Stimulated activated naive CD4-positive, alpha-beta T cell (primary cell): Measurements from ENCODE around the gene TRIM67.

Source experiments
- DNase-seq, 6 experiments: peaks; one replicate each; lab custom pipeline; 2025; lab: John Stamatoyannopoulos, UW

The TRIM67 gene

GRCh38 chr1:231183639-231184590, 22.1 kb downstream of the TRIM67 start:
- no peak for DNase-seq

DNA sequence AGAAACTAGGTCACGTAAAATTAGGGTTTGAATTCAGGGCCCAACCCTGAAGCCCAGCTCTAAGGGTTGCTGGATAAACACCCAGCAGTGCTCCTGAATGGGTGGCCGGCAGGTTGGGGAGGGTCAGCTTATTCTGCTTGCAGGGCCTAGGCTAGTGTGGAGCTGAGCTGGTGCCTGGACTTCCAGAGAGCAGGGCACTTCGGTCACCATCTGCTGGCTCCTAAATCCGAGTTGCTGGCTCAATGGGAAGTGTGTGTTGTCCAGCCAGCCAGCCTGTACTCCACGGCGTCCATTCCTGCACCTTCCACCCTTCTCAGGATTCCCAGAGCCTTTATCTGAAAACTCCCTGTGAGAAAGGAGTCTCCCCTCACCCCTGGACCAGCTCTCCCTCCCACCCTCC, 23.0 kb downstream of the TRIM67 start:
- DNase-seq = no peak

- DNase-seq = no peak
These were observed 23.5 kb downstream of the TRIM67 start for GRCh38 chr1:231185391-231185790.

- no peak for DNase-seq
These were observed 24.7 kb downstream of the TRIM67 start for GRCh38 chr1:231186356-231187115.

- no peak for DNase-seq
These were observed 25.7 kb downstream of the TRIM67 start for GRCh38 chr1:231187571-231187970.

GRCh38 chr1:231188072-231188471, 26.2 kb downstream of the TRIM67 start:
- no peak for DNase-seq

- DNase-seq = no peak
These were observed 26.9 kb downstream of the TRIM67 start for GRCh38 chr1:231188768-231189167.

DNA sequence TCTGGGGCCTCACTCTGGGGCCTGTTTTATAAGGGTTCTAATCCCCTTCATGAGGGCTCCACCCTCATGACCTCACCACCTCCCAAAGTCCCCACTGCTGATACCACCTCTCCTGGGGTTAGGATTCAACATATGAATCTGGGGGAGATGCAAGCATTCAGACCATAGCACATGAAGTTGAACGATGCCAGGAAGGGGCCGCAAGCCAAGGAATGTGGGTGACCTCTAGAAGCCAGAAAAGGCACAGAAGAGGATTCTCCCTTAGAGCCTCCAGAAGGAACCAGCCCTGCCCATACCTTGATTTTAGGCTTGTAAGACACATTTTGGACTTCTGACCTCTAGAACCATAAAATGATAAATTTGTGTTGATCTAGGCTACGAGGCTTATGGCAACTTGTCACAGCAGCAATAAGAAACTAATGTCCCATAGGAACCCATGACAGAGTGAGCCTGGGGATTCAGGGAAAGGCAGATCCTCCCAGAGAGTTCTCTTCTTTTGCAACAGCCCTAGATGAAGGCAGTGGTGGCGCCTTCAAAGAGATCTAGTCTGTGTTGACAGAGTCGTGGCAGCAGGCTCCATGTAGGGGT, 27.9 kb downstream of the TRIM67 start:
- DNase-seq = no peak

DNA sequence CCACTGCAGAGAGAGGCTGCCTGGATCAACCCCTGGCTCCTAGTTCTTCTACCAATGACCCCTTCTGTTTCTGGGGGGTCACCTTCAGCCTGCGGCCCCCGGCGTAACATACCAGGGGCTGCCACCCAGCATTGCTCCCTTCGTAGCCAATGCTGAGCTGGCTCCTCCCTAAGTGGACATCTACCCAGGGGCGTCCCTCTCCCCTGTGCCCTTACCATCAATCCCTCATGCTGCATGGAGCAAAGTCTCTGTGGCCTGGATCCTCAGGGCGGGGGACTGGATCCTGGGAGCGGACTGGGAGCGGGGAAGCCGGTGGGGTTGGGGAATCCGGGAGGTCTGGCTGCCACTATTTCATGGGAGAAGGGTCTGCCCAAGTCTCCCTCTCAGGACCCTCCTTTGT, 28.6 kb downstream of the TRIM67 start:
- DNase-seq = no peak

GRCh38 chr1:231192620-231193163, 30.8 kb downstream of the TRIM67 start:
- DNase-seq = no peak

DNA sequence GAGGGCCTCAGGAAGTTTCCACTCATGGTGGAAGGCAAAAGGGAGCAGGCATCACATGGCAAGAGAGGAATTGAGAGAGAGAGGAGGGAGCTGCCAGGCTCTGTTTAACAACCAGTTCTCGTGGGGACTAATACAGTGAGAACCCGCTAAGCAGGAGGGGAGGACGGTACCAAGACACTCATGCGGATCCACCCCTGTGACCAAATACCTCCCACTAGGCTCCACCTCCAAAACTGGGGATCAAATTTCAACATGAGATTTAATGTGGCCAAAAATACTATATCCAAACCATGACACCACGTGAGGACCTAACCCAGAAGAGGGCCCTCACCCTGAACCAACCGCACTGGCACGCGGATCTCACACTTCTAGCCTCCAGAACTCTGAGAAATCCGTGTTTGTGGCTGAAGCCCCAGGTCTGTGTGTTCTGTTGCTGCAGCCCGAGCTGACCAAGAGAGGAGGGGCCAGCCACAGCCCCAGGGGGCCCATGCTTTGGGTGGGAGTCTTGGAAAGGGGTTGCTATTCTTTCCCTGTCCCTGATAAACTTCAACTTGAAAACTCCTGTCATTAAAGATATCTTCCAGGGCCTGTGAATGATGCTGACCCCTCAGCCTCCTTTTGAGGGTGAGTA, 32.0 kb downstream of the TRIM67 start:
- no peak for DNase-seq

- no peak for DNase-seq
These were observed 32.6 kb downstream of the TRIM67 start for GRCh38 chr1:231194476-231194842.

- DNase-seq = no peak
These were observed 33.1 kb downstream of the TRIM67 start for GRCh38 chr1:231194843-231195516.

DNA sequence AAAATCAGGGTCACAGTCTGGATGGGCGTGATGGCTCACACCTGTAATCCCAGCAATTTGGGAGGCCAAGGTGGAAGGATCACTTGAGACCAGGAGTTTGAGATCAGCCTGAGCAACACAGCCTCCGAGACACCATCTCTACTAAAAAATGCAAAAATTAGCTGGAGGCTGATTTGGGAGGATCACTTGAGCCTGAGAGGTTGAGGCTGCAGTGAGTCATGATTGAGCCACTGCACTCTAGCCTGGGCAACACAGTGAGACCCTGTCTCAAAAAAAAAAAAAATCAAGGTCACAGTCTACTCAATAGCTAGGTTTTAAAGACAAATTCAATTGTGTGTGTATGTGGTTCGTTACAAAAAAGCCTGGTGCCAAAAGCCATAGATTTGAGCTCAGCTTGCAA, 34.4 kb downstream of the TRIM67 start:
- no peak for DNase-seq

GRCh38 chr1:231196728-231197127, 34.9 kb downstream of the TRIM67 start:
- DNase-seq = no peak

GRCh38 chr1:231199868-231200267, 38.0 kb downstream of the TRIM67 start:
- no peak for DNase-seq

DNA sequence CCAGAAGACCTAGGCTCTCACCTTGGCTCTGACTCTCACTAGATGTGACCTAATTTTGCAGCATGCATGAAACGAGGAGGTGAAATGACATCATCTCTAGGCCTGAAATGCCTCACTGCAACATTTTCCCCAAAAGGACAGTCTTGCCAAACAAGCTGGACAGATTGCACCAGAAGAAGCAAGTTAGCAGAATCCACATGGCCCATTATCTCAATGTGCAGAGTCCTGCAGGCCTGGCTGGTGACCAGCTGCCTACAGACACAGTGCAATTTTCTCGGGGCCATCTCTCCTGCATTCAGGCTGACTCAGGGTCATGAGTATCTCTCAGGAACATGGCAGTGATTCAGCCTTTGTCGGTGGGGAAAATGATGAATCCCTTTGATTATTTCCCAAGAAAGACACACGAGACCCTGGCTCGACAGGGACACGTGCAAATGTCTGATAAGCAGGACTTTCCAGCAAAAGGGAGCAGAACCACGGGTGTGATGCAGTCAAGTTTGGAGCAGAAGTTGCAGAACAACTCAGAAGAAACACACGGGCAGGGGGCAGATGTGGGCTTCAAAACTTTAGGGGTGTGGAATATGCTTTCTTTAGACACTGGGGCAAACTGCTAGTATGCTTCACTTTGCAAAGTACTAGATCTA, 38.7 kb downstream of the TRIM67 start:
- DNase-seq = no peak

GRCh38 chr1:231201375-231201978, 39.6 kb downstream of the TRIM67 start:
- DNase-seq = no peak

- no peak for DNase-seq
These were observed 40.2 kb downstream of the TRIM67 start for GRCh38 chr1:231201979-231202633.
